ENCODE results near the gene GFRA1. TPM values are rescaled to one million over a fixed set of nuclear protein-coding genes. Genes with fewer than 3 reads are reported as not detected.

The GFRA1 gene
- total RNA-seq, 4 donors from 2014 or later: 6.2 to 44.5 (median 13.4) TPM

GRCh38 chr10:116223289-116223688 is 49.7 kb downstream of the GFRA1 start:
- intact Hi-C loops (cut with DNase I; ENCODE audit: low total_unique reads): no loop called here
- no peak for DNase-seq (ENCODE audit: low spot score in 2 of 2)
- 63 to 80% methylated on average over 3 of the region's 3 CpGs for WGBS, 2 donors
- TF ChIP-seq POLR2A (IDR thresholded peaks at IDR 0.05): no peak
- TF ChIP-seq, protein P1, sequence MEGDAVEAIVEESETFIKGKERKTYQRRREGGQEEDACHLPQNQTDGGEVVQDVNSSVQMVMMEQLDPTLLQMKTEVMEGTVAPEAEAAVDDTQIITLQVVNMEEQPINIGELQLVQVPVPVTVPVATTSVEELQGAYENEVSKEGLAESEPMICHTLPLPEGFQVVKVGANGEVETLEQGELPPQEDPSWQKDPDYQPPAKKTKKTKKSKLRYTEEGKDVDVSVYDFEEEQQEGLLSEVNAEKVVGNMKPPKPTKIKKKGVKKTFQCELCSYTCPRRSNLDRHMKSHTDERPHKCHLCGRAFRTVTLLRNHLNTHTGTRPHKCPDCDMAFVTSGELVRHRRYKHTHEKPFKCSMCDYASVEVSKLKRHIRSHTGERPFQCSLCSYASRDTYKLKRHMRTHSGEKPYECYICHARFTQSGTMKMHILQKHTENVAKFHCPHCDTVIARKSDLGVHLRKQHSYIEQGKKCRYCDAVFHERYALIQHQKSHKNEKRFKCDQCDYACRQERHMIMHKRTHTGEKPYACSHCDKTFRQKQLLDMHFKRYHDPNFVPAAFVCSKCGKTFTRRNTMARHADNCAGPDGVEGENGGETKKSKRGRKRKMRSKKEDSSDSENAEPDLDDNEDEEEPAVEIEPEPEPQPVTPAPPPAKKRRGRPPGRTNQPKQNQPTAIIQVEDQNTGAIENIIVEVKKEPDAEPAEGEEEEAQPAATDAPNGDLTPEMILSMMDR (IDR thresholded peaks at IDR 0.05): no peak
- H3K4me3 ChIP-seq (ENCODE audit: low read depth, poor library complexity, severe bottlenecking): no peak overlapping the region

DNA sequence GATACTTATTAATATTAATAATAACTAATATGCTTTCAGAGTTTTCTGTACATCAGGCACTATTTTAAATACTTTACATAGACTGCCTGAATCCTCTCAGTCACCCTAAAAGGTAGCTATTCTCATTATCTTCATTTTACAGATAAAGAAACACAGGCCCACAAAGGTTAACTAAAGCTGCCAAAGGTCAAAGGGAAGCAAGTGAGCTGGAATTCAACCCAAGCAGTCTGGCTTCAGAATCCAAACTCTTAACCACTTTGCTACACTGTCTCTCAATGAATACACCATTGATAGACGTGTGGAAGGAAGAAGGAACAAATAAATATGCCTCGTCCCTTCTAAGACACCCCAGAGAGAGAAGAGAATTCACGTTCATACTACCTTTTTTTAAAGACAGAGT is 52.0 kb downstream of the GFRA1 start:
- H3K4me3 ChIP-seq (ENCODE audit: low read depth, poor library complexity, severe bottlenecking): no peak overlapping the region
- TF ChIP-seq POLR2A (IDR thresholded peaks at IDR 0.05): no peak
- TF ChIP-seq, protein P1 (IDR thresholded peaks at IDR 0.05): no peak
- 76 to 78% methylated on average over 3 of the region's 3 CpGs for WGBS, 2 donors
- intact Hi-C loops (cut with DNase I; ENCODE audit: low total_unique reads): no loop called here
- no peak for DNase-seq (ENCODE audit: low spot score in 2 of 2)

- no peak overlapping the region for H3K4me3 ChIP-seq (ENCODE audit: low read depth, poor library complexity, severe bottlenecking)
- intact Hi-C loops (cut with DNase I; ENCODE audit: low total_unique reads): no loop called here
- no peak for TF ChIP-seq POLR2A (IDR thresholded peaks at IDR 0.05)
- TF ChIP-seq, protein P1 (IDR thresholded peaks at IDR 0.05): no peak
- no peak for DNase-seq (ENCODE audit: low spot score in 2 of 2)
- 87% methylated on average over 3 of the region's 3 CpGs for WGBS, 2 donors
These were observed 56.3 kb downstream of the GFRA1 start for GRCh38 chr10:116216676-116217075.

DNA sequence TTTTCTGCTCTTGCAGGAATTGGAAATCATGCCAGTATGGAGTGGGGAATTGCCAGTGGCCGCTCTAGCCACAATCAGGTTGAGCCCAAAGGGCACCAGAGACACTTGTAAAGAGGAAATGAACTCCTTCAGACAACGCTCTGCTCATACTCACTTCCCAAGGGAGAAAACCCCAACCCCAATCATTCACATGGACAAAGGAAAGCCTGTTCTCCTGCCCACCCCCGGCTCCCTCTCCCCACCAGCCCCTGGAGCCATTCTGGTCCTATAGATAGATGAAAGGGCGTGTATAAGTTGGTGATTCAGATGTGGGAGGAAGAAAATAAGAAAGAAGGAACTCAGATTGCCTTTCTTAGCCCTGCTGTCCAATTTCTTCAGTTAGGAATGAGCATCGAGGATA is 57.4 kb downstream of the GFRA1 start:
- WGBS, 2 donors: 47 to 54% methylated on average over 4 to 5 of the region's 5 CpGs
- no peak for DNase-seq (ENCODE audit: low spot score in 2 of 2)
- intact Hi-C loops (cut with DNase I; ENCODE audit: low total_unique reads): no loop called here
- no peak for TF ChIP-seq POLR2A (IDR thresholded peaks at IDR 0.05)
- TF ChIP-seq, protein P1 (IDR thresholded peaks at IDR 0.05): no peak
- H3K4me3 ChIP-seq (ENCODE audit: low read depth, poor library complexity, severe bottlenecking): no peak overlapping the region

- DNase-seq (ENCODE audit: low spot score in 2 of 2): no peak
- TF ChIP-seq, protein P1 (IDR thresholded peaks at IDR 0.05): no peak
- TF ChIP-seq POLR2A (IDR thresholded peaks at IDR 0.05): no peak
- WGBS, 2 donors: 43% methylated on average over 1 of the region's 1 CpG
These were observed 61.3 kb downstream of the GFRA1 start for GRCh38 chr10:116211682-116212081.

GRCh38 chr10:116210588-116211346 is 62.2 kb downstream of the GFRA1 start:
- TF ChIP-seq, protein P1 (IDR thresholded peaks at IDR 0.05): no peak
- no peak for TF ChIP-seq POLR2A (IDR thresholded peaks at IDR 0.05)
- no peak for DNase-seq (ENCODE audit: low spot score in 2 of 2)
- intact Hi-C loops (cut with DNase I; ENCODE audit: low total_unique reads): no loop called here
- H3K4me3 ChIP-seq (ENCODE audit: low read depth, poor library complexity, severe bottlenecking): no peak overlapping the region
- 78 to 82% methylated on average over 7 of the region's 7 CpGs for WGBS, 2 donors

More at GRCh38 chr10:116211682-116212081, 61.3 kb downstream of the GFRA1 start:
- intact Hi-C loops (cut with DNase I; ENCODE audit: low total_unique reads): no loop called here
- no peak overlapping the region for H3K4me3 ChIP-seq (ENCODE audit: low read depth, poor library complexity, severe bottlenecking)

Data from lower leg skin (tissue), 4 donors.